ENCODE measurements around the gene MIB2. TPM values are rescaled to one million over a fixed set of nuclear protein-coding genes. Genes with fewer than 3 reads are reported as not detected.

The MIB2 gene
- total RNA-seq, 1 donor from 2014 or later = 88.7 TPM

DNA sequence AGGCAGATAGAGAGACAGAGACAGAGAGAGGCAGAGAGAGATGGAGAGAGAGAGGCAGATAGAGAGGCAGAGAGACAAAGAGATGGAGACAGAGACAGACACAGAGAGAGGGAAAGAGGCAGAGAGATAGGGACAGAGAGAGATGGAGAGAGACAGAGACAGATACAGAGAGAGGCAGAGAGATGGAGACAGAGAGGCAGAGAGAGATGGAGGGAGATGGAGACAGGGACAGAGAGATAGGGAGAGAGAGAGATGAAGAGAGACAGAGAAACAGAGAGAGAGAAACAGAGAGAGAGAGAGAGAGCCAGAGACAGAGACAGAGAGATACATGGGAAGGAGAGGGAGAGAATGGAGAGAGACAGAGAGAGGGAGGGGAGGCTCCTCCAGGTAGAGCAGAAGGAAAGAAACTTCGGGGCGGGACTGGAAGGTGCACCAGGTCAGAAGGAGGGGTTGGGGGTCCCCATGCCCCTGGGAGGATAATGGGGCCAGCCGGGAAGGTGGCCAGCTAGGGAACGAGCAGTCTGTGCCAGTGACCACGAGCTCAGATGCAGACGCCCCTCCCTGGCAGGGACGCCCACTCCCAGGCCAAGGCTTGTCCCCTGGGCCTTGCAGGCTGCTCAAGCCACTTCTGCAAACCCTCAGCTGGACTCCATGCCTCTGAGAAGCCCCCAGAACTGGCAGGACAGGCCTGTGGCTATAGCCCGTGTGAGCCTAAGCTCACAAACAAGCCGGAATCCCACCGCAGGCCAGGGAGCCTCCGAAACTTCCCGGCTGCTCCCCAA is 18.6 kb upstream of the MIB2 start:
- H3K4me1 ChIP-seq = peaks cover 16% of the 10 kb centered on the region
- H3K27me3 ChIP-seq = peaks cover 24% of the 10 kb centered on the region
- H3K9me3 ChIP-seq = no peaks in the 10 kb centered on the region
- no peaks in the 10 kb centered on the region for H3K36me3 ChIP-seq
- TF ChIP-seq CTCF (IDR thresholded peaks at IDR 0.05) = no peak
- no peak overlapping the region for H3K4me3 ChIP-seq
- intact Hi-C loops (cut with DNase I) = no loop called here
- ATAC-seq (no peak), DNase-seq (no peak)
- no peak overlapping the region for H3K27ac ChIP-seq

- DNase-seq = no peak
- Histone ChIP-seq H3K36me3 (no peaks in the 10 kb centered on the region), H3K9me3 (no peaks in the 10 kb centered on the region), H3K27me3 (peaks cover 24% of the 10 kb centered on the region), H3K27ac (no peak overlapping the region), H3K4me3 (no peak overlapping the region), H3K4me1 (peaks cover 16% of the 10 kb centered on the region)
- no peak for ATAC-seq
- intact Hi-C loops (cut with DNase I) = no loop called here
- TF ChIP-seq CTCF (IDR thresholded peaks at IDR 0.05) = no peak
Measured at GRCh38 chr1:1597275-1597930, 17.9 kb upstream of the MIB2 start.

DNA sequence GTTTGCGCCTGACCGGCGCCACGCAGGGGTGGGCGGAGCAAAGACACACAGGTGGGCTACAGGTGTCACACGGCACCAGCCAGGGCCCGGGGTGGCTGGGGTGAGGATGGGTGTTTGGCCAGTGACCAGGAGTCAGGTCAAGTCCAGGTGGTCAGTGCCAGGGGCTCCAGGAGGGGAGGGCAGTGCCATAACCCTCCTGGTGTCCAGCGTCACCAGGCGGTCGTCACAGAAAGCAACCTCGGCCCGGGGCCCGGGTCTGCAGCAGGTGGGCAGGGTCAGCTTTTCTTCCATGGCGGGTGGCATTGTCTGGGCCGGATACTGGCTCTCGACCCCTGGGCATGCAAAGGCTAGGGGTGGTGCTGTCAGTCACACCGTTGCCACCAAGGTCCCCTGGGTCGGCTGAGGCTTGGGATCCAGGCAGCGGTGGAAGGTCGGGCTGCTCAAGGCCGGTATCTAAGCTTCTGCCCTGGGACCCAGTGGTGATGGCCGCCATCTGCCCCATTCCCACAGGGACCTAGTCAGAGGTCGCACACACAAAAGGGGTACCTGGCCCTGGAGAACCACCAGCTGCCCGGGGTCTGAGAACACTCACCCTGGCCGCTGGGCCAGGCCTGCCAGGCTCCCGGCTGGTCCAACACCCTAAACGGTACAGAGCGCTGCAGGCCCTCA is 17.1 kb upstream of the MIB2 start:
- H3K27me3 ChIP-seq = peaks cover 24% of the 10 kb centered on the region
- no peak overlapping the region for H3K27ac ChIP-seq
- ATAC-seq (no peak), DNase-seq (no peak)
- H3K9me3 ChIP-seq = no peaks in the 10 kb centered on the region
- peaks cover 16% of the 10 kb centered on the region for H3K4me1 ChIP-seq
- no peaks in the 10 kb centered on the region for H3K36me3 ChIP-seq
- intact Hi-C loops (cut with DNase I) = no loop called here
- H3K4me3 ChIP-seq = no peak overlapping the region
- no peak for TF ChIP-seq CTCF (IDR thresholded peaks at IDR 0.05)

DNA sequence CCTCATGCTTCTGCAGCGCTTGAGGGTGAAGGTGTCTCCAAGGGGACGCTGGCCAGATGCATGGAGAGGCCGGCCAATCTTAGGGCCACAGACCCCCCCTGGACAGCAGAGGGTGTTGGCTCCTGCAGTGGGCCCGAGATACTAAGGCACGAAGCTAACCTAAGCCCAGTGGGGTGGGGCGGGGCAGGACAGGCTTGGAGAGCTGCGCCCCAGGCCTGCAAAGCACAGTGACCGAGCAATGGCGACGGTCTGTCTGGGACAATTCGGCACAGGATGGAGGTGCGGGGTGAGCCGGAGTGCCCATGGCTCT is 16.6 kb upstream of the MIB2 start:
- H3K9me3 ChIP-seq = no peaks in the 10 kb centered on the region
- TF ChIP-seq CTCF (IDR thresholded peaks at IDR 0.05) = no peak
- ATAC-seq = no peak
- peaks cover 24% of the 10 kb centered on the region for H3K27me3 ChIP-seq
- no peaks in the 10 kb centered on the region for H3K36me3 ChIP-seq
- intact Hi-C loops (cut with DNase I) = no loop called here
- no peak overlapping the region for H3K4me3 ChIP-seq
- DNase-seq = no peak
- no peak overlapping the region for H3K27ac ChIP-seq
- H3K4me1 ChIP-seq = peaks cover 16% of the 10 kb centered on the region

- TF ChIP-seq CTCF (IDR thresholded peaks at IDR 0.05) = peak; percentile 9
- peaks cover 16% of the 10 kb centered on the region for H3K4me1 ChIP-seq
- ATAC-seq (peak; percentile 61), DNase-seq (no peak)
- no peak overlapping the region for H3K27ac ChIP-seq
- peaks cover 24% of the 10 kb centered on the region for H3K27me3 ChIP-seq
- intact Hi-C loops (cut with DNase I) = no loop called here
- H3K36me3 ChIP-seq = no peaks in the 10 kb centered on the region
- H3K4me3 ChIP-seq = peak overlapping the region; percentile 33
- H3K9me3 ChIP-seq = no peaks in the 10 kb centered on the region
Measured at GRCh38 chr1:1599030-1599934, 16.0 kb upstream of the MIB2 start.
